ENCODE measurements around the gene TNK1.

- TF ChIP-seq POLR2AphosphoS5 (IDR thresholded peaks at IDR 0.05; ENCODE audit: borderline replicate concordance, low read depth, low read length) (no peak), EZH2 (IDR thresholded peaks at IDR 0.05) (no peak), FOXP2 (optimal IDR thresholded peaks at IDR 0.05; ENCODE audit: control extremely low read depth, extremely low read length, insufficient read depth) (no peak)
These were observed 56.5 kb downstream of the TNK1 start for GRCh38 chr17:7437369-7437863.

Data from SK-N-MC (cell line).